ENCODE measurements around the gene VPS8.
A peak's percentile ranks its signal among the peaks of the same experiment; 100 is the strongest.

Gene VPS8

GRCh38 chr3:184785890-184786279 lies 26.1 kb upstream of the VPS8 start:
- DNase-seq = no peak

GRCh38 chr3:184786280-184786941 lies 25.6 kb upstream of the VPS8 start:
- no peak for DNase-seq

GRCh38 chr3:184788751-184789150 lies 23.2 kb upstream of the VPS8 start:
- DNase-seq = no peak

GRCh38 chr3:184789314-184789998 lies 22.5 kb upstream of the VPS8 start:
- no peak for DNase-seq

GRCh38 chr3:184791171-184791570 lies 20.8 kb upstream of the VPS8 start:
- no peak for DNase-seq

- DNase-seq = no peak
Observed at GRCh38 chr3:184795522-184796190, 16.3 kb upstream of the VPS8 start.

- no peak for DNase-seq
Observed at GRCh38 chr3:184796551-184796950, 15.4 kb upstream of the VPS8 start.

GRCh38 chr3:184796954-184797353 lies 15.0 kb upstream of the VPS8 start:
- DNase-seq = no peak

GRCh38 chr3:184798120-184798519 lies 13.8 kb upstream of the VPS8 start:
- no peak for DNase-seq

- no peak for DNase-seq
Observed at GRCh38 chr3:184800349-184800930, 11.5 kb upstream of the VPS8 start.

- no peak for DNase-seq
Observed at GRCh38 chr3:184801241-184801785, 10.7 kb upstream of the VPS8 start.

- no peak for DNase-seq
Observed at GRCh38 chr3:184802150-184802549, 9.8 kb upstream of the VPS8 start.

- DNase-seq = no peak
Observed at GRCh38 chr3:184804801-184805200, 7.2 kb upstream of the VPS8 start.

GRCh38 chr3:184805351-184806038 lies 6.5 kb upstream of the VPS8 start:
- no peak for DNase-seq

- DNase-seq = no peak
Observed at GRCh38 chr3:184806567-184807271, 5.2 kb upstream of the VPS8 start.

GRCh38 chr3:184807549-184807948 lies 4.4 kb upstream of the VPS8 start:
- peak; percentile 29 for DNase-seq

- DNase-seq = no peak
Observed at GRCh38 chr3:184808021-184808420, 3.9 kb upstream of the VPS8 start.

- DNase-seq = no peak
Observed at GRCh38 chr3:184810146-184810545, 1.8 kb upstream of the VPS8 start.

- no peak for DNase-seq
Observed at GRCh38 chr3:184811034-184811433, 932 bp upstream of the VPS8 start.

GRCh38 chr3:184811663-184811998 lies 335 bp upstream of the VPS8 start:
- DNase-seq = no peak

- no peak for DNase-seq
Observed at GRCh38 chr3:184812662-184813042, 686 bp downstream of the VPS8 start.

GRCh38 chr3:184813357-184813756 lies 1.4 kb downstream of the VPS8 start:
- DNase-seq = no peak

GRCh38 chr3:184814214-184814613 lies 2.2 kb downstream of the VPS8 start:
- no peak for DNase-seq

All from NCI-H2171 (cell line).